Sigmoid colon (tissue), 4 donors: ENCODE results near the gene FOSL1.

Experiments used
- CTCF ChIP-seq, 4 experiments: fragments of 450-650 bp in 3 of 4; fragments of 200-600 bp in 1 of 4; IDR thresholded peaks; one replicate each; pipeline ENCODE4 v1.5.1; 2016 to 2019; ENCODE audit warnings: antibody characterized with exemption in 4 of 4, mild to moderate bottlenecking in 3 of 4, moderate library complexity in 2 of 4
- EP300 ChIP-seq, 4 donors: sonication (generic); formaldehyde crosslinking; IDR thresholded peaks; one replicate each; pipeline ENCODE4 v1.6.1; 2017; ENCODE audit warnings: antibody characterized with exemption in 4 of 4
- POLR2A ChIP-seq, 2 donors: fragments of 450-650 bp; IDR thresholded peaks; one replicate each; pipeline ENCODE4 v1.6.1; 2016; ENCODE audit warnings: antibody characterized with exemption in 2 of 2, mild to moderate bottlenecking in 2 of 2, moderate library complexity in 2 of 2
- POLR2AphosphoS5 ChIP-seq, 4 donors: sonication (generic); formaldehyde crosslinking; IDR thresholded peaks; one replicate each; pipeline ENCODE4 v1.6.1; 2017; ENCODE audit warnings: antibody characterized with exemption in 4 of 4

- TF ChIP-seq CTCF (IDR thresholded peaks at IDR 0.05) (no peak), POLR2A (IDR thresholded peaks at IDR 0.05) (no peak), POLR2AphosphoS5 (IDR thresholded peaks at IDR 0.05) (no peak), EP300 (IDR thresholded peaks at IDR 0.05) (no peak)
Observed at GRCh38 chr11:65861533-65862183, 38.5 kb downstream of the FOSL1 start.
